Ishikawa (cell line): ENCODE data around the gene HSPA2.

Experiments used
- EGR1 ChIP-seq: IDR thresholded peaks from 2 replicates; pipeline ENCODE4 v1.6.1; 2012
- EP300 ChIP-seq: IDR thresholded peaks from 2 replicates; pipeline ENCODE4 v1.6.1; 2012; ENCODE audit warnings: borderline replicate concordance
- MAX ChIP-seq: IDR thresholded peaks from 2 replicates; pipeline ENCODE4 v1.6.1; 2012
- NFIC ChIP-seq: IDR thresholded peaks from 2 replicates; pipeline ENCODE4 v1.6.1; 2012
- RAD21 ChIP-seq: IDR thresholded peaks from 2 replicates; pipeline ENCODE4 v1.6.1; 2012; ENCODE audit warnings: low read depth
- TEAD4 ChIP-seq: IDR thresholded peaks from 2 replicates; pipeline ENCODE4 v1.6.1; 2012
- YY1 ChIP-seq: IDR thresholded peaks from 2 replicates; pipeline ENCODE4 v1.6.1; 2012; ENCODE audit warnings: low read depth

- TF ChIP-seq NFIC (no peak), RAD21 (no peak), YY1 (no peak), EP300 (no peak), EGR1 (no peak), MAX (no peak), TEAD4 (no peak)
Measured at GRCh38 chr14:64506721-64507120, 33.8 kb upstream of the HSPA2 start.
